HUDEP-2 (cell line): ENCODE measurements around the gene SPON2.
A peak's percentile ranks its signal among the peaks of the same experiment; 100 is the strongest.
"Not testable (repeated sequence)": the region's sequence is repeated elsewhere in the genome, so short reads cannot be mapped to it uniquely, and the experiment has no call there.

Experiments
- DNase-seq, 76 experiments: peaks; one replicate each; lab custom pipeline; 2025; ENCODE audit not compliant: unreplicated experiment in 76 of 76; lab: John Stamatoyannopoulos, UW

SPON2 gene

DNA sequence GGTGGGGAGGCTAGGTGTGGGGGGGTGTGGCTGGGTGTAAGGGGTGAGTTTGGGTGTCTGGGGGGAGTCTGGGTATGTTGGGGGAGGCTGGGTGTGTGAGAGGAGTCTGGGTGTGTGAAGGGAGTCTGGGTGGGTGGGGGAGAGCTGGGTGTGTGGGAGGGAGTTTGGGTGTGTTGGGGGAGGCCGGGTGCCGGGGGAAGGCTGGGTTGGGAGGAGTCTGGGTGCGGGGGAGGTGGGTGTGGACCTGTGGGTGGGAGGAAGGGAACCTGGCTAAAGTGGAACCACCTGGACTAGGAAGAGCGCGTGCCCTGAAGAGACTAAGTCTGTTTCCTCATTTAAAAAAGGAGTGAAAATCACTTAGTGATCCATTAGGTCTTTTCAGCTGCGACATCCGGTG lies 18.3 kb downstream of the SPON2 start:
- peak in 22 of 76 experiments; percentile 6 to 56 (median 24) for DNase-seq

- no peak for DNase-seq
Observed at GRCh38 chr4:1153567-1154090, 18.8 kb downstream of the SPON2 start.

DNA sequence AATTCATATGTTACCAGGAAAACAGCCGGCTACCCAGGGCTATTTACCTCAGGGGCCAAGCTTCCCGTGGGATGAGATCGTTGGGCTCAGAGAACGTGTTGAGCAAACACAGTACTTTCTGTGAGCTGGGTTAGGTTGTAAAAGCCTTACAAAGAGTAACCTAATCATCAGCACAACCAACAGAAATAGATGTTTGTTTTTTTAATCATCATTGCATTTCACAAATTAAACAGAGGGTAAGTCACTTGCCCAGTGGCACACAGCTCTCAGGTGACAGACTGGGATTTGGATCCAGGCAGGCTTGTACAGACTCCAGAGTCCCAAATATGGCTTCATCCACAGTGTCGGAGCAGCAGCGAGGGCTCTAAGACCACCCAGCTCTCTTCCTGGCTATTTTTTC lies 20.1 kb downstream of the SPON2 start:
- no peak for DNase-seq

DNA sequence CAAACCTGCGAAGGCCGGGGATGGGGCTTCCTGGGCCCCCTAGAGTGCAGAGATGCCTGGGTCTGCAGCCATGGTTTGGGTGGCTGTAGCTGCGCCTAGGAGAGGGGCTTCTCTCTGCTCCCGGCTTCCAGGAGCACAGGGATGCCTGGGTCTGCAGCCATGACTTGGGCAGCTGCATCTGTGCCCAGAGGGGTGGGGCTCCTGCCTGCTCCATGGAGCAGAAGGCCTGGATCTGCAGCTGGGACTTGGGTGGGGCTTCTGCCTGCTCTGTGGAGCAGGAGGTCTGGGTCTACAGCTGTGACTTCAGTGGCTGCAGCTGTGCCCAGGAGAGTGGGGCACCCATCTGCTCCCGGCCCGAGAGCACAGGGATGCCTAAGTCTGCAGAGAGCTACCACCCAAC lies 20.8 kb downstream of the SPON2 start:
- DNase-seq: no peak

- DNase-seq: no peak
Observed at GRCh38 chr4:1150875-1151274, 21.5 kb downstream of the SPON2 start.

DNA sequence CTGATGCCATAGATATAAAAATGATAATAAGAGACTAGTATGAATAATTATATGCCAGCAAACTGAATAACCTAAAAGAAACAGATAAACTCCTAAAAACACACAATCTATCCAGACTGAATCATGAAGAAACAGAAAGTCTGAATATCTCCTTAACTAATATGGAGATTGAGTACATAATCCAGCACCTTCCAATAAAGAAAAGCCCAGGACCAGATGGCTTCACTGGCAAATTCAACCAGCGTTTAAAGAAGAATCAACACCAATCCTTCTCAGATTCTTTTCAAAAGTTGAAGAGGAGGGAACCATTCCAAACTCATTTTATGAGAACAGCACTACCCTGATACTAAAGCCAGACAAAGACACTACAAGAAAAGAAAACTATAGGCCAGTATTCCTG lies 32.5 kb downstream of the SPON2 start:
- DNase-seq: no peak

- DNase-seq: no peak
Observed at GRCh38 chr4:1137850-1138249, 34.5 kb downstream of the SPON2 start.

GRCh38 chr4:1137063-1137776 lies 35.2 kb downstream of the SPON2 start:
- no peak for DNase-seq

- peak in 5 of 76 experiments; percentile 1 to 11 (median 9) for DNase-seq
Observed at GRCh38 chr4:1136048-1136447, 36.3 kb downstream of the SPON2 start.

DNA sequence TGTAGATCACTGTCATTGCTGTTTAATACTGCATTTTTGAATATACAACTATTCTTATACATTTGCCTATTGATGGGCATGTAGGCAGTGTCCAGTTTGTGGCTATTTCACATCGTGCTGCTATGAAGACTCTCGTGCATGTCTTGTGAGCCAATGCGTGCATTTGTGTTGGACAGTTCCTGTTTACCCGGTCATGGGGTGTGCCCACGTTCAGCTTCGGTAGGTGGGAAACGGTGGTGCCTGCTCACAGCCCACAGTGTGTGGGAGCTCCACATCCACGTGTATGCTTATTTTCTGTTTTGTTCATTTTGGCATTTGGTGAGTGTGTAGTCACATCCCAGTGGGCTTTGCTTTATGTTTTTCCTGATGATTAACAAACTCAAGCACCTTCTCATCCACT lies 39.4 kb downstream of the SPON2 start:
- DNase-seq: no peak

DNA sequence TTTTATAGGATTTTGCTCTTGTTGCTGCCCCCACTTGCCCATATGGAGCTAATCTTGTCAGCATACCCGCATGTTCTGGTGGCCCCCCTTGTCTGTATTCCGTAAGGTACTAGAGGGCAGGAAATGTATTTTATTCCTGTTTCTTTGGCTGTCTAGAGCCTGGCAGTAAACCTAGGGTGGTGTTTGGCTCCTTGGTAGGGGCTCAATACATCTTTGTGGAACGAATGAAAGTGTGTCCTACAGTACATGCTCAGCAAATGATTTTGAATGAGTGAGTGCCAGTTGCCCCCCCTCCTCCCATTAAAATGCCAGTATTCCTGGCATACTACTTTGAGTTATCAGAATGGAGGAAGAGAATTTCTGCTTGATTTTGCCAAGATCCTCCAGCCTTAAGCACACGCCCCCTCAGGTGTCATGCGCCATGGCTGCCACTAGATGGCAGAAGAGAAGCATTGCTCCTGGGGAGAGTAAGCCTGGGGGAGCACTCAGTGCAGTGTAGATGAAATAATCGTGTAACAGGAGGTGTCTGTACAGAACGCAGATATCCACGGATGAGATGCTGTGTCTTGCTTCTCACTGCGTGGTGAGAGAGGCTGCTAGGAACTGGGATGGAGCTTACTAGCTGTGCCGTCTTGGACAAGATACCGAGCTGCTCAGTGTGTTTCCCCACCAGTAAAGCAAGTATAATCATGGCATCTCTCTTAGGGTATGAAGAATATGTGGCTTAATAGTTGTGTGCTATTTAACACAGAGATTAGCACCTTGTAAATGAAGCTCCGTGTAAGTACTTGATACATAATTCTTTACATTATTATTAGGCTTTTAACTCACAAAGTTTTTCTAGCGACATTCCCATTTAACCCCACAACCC lies 41.8 kb downstream of the SPON2 start:
- peak in 64 of 76 experiments; percentile 1 to 79 (median 50) for DNase-seq

GRCh38 chr4:1126506-1126905 lies 45.9 kb downstream of the SPON2 start:
- DNase-seq: no peak

GRCh38 chr4:1125466-1125865 lies 46.9 kb downstream of the SPON2 start:
- DNase-seq: not testable (repeated sequence)

DNA sequence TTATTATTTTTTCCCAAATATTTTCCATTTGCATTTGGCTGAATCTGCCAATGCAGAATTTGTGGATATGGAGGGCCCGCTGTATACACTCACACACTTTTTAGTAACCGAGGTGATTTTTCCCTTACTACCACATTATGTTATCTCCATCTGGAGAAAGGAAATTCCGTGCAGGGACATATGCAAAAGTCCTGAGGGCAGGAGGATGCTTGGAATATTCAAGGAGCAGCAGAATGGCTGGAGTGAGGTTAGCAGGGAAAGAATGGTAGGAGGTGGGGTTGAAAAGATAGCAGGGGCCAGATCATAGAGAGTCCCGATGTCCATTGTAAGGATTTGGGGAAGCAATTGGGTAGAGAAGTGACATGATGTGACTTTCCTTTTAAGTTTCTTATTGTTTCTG lies 47.6 kb downstream of the SPON2 start:
- no peak for DNase-seq

GRCh38 chr4:1122505-1122904 lies 49.9 kb downstream of the SPON2 start:
- peak in 67 of 76 experiments; percentile 6 to 79 (median 46) for DNase-seq
